SK-N-MC (cell line): Measurements from ENCODE around the gene ACP1.

Source experiments
- DNase-seq: peaks from one replicate; pipeline ENCODE4 v3.0.0-alpha.2; 2011; ENCODE audit warnings: low read depth, low spot score
- H3K27ac ChIP-seq: fragments of 200-600 bp; sonication (generic); 2 replicates; pipeline ENCODE4 v1.5.1; 2016; ENCODE audit warnings: mixed run types
- H3K36me3 ChIP-seq: fragments of 200-600 bp; sonication (generic); 2 replicates; pipeline ENCODE4 v1.6.1; 2017; ENCODE audit warnings: antibody characterized with exemption, low read length, mixed read lengths; ENCODE audit not compliant: insufficient read depth
- H3K4me3 ChIP-seq: fragments of 200-600 bp; sonication (generic); 2 replicates; pipeline ENCODE4 v1.5.1; 2016
- H3K9ac ChIP-seq: fragments of 200-600 bp; sonication (generic); 2 replicates; pipeline ENCODE4 v1.8.0; 2017; ENCODE audit warnings: mixed run types, mixed read lengths; ENCODE audit not compliant: insufficient read length
- H3K9me3 ChIP-seq: fragments of 200-600 bp; sonication (generic); 2 replicates; pipeline ENCODE4 v1.6.1; 2017; ENCODE audit warnings: low read depth, mild to moderate bottlenecking, antibody characterized with exemption, low read length, moderate library complexity, mixed read lengths
- EZH2 ChIP-seq: fragments of 200-600 bp; sonication (generic); IDR thresholded peaks from one replicate; pipeline ENCODE4 v1.6.1; 2017; ENCODE audit warnings: antibody characterized with exemption
- FOXP2 ChIP-seq: optimal IDR thresholded peaks from 2 replicates; pipeline ENCODE3; 2011; ENCODE audit warnings: mild to moderate bottlenecking, moderate library complexity; ENCODE audit not compliant: insufficient read depth; ENCODE audit errors: extremely low read length, control extremely low read depth
- POLR2AphosphoS5 ChIP-seq: IDR thresholded peaks from 2 replicates; pipeline ENCODE4 v1.6.1; 2012; ENCODE audit warnings: mild to moderate bottlenecking, low read depth, low read length, borderline replicate concordance

The ACP1 gene

GRCh38 chr2:233030-233429 is 31.7 kb upstream of the ACP1 start:
- H3K36me3 ChIP-seq: no peaks in the 10 kb centered on the region
- no peak overlapping the region for H3K27ac ChIP-seq
- H3K9me3 ChIP-seq: no peaks in the 10 kb centered on the region
- no peak for DNase-seq
- no peak for TF ChIP-seq FOXP2
- no peak for TF ChIP-seq EZH2
- no peak for TF ChIP-seq POLR2AphosphoS5
- H3K4me3 ChIP-seq: no peak overlapping the region
- H3K9ac ChIP-seq: no peak overlapping the region

GRCh38 chr2:234421-234820 is 30.3 kb upstream of the ACP1 start:
- Histone ChIP-seq H3K36me3 (no peaks in the 10 kb centered on the region), H3K4me3 (no peak overlapping the region), H3K9me3 (no peaks in the 10 kb centered on the region), H3K27ac (no peak overlapping the region), H3K9ac (no peak overlapping the region)
- TF ChIP-seq POLR2AphosphoS5 (no peak), EZH2 (no peak), FOXP2 (no peak)
- no peak for DNase-seq

- Histone ChIP-seq H3K9ac (no peak overlapping the region), H3K9me3 (no peaks in the 10 kb centered on the region), H3K4me3 (no peak overlapping the region), H3K36me3 (no peaks in the 10 kb centered on the region), H3K27ac (no peak overlapping the region)
- no peak for DNase-seq
- TF ChIP-seq POLR2AphosphoS5 (no peak), EZH2 (no peak), FOXP2 (no peak)
Observed at GRCh38 chr2:236993-237539, 27.7 kb upstream of the ACP1 start.

DNA sequence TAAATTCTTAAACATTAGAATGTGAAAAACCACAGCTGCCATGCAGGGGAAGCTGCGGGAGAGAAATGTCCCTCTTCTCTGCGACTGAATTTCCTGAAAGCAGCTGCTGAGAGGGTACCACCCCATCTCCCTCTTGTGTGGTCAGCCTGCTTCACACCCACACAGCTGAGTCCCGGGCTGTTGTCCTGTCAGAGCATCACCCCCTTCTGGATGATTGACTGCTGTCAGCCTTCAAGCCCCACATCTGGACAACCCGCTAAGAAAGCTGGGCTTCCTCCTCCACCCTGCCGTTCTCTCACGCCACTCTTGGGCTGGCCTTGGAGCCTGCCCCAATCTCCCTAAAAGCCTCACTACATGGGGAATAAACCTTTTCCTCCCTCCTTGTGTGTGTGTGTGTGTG is 26.9 kb upstream of the ACP1 start:
- no peak for DNase-seq
- H3K36me3 ChIP-seq: peaks cover 3% of the 10 kb centered on the region; the same call in 1 of the 2 replicates
- H3K4me3 ChIP-seq: no peak overlapping the region
- H3K27ac ChIP-seq: no peak overlapping the region
- H3K9me3 ChIP-seq: no peaks in the 10 kb centered on the region
- no peak overlapping the region for H3K9ac ChIP-seq
- TF ChIP-seq FOXP2 (no peak), POLR2AphosphoS5 (no peak), EZH2 (no peak)

DNA sequence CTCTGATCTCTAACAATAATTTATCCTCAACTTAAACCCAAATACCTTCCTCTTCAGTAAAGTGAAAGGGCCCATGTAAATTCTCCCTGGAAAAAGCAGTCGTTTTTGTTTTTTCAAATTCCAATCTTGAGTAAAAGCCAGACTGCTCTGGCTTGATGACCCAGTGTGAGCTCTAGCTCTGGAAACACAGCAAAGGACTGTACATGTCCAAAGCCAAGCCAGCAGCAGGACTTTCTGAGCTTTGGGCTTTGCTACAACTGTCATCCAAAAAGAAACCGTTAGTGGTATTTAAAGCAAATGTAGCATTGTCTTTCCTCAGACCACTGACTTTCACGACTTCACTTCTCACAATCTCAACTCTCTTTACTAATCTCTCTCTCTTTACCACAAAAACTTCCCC is 26.3 kb upstream of the ACP1 start:
- Histone ChIP-seq H3K9me3 (no peaks in the 10 kb centered on the region), H3K27ac (no peak overlapping the region), H3K9ac (no peak overlapping the region), H3K36me3 (peaks cover 8% of the 10 kb centered on the region; the same call in 1 of the 2 replicates), H3K4me3 (no peak overlapping the region)
- DNase-seq: no peak
- TF ChIP-seq EZH2: no peak
- TF ChIP-seq POLR2AphosphoS5: no peak
- no peak for TF ChIP-seq FOXP2

DNA sequence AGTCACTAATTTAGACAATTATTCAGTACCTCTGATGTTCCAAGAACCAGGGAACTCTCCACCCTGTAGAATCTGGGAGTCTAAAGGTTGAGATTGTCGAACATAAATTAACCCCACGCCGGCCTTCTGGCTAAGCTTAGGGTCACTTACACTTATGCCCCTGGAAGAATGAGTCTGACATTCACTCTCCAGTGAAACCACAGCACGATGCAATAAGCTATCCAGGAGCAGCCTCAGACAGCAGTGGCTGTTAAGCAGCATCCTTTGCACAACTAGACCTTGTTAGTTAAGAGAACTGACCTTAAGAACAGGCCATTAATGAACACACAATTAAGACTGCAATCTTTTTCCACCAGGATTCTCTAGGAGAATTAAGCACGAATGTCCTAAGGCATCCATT is 25.9 kb upstream of the ACP1 start:
- Histone ChIP-seq H3K27ac (no peak overlapping the region), H3K36me3 (peaks cover 12% of the 10 kb centered on the region; the same call in 1 of the 2 replicates), H3K9me3 (no peaks in the 10 kb centered on the region), H3K9ac (no peak overlapping the region), H3K4me3 (no peak overlapping the region)
- TF ChIP-seq POLR2AphosphoS5 (no peak), EZH2 (no peak), FOXP2 (no peak)
- DNase-seq: no peak

DNA sequence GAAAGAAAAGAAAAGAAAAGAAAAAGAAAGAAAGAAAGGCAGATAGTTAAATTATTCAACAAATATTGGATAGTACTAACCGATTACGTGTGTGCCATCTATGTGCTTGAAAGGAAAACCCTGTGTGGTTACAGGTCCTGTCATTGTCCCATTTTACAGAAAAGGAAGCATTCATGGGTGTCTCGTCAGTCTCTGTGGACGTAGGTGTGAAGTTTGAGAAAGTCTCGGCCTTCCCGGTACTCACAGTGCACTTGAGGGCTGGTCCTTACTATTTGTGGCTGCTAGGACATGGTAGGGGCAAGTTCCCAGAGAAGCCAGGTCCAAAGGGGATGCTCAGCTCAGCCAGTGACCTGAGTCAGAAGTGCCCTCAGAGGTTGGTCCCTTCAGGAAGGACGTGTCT is 20.2 kb upstream of the ACP1 start:
- DNase-seq: no peak
- Histone ChIP-seq H3K9me3 (no peaks in the 10 kb centered on the region), H3K36me3 (peaks cover 28% of the 10 kb centered on the region), H3K9ac (no peak overlapping the region), H3K27ac (no peak overlapping the region), H3K4me3 (no peak overlapping the region)
- TF ChIP-seq FOXP2: no peak
- TF ChIP-seq EZH2: no peak
- no peak for TF ChIP-seq POLR2AphosphoS5

DNA sequence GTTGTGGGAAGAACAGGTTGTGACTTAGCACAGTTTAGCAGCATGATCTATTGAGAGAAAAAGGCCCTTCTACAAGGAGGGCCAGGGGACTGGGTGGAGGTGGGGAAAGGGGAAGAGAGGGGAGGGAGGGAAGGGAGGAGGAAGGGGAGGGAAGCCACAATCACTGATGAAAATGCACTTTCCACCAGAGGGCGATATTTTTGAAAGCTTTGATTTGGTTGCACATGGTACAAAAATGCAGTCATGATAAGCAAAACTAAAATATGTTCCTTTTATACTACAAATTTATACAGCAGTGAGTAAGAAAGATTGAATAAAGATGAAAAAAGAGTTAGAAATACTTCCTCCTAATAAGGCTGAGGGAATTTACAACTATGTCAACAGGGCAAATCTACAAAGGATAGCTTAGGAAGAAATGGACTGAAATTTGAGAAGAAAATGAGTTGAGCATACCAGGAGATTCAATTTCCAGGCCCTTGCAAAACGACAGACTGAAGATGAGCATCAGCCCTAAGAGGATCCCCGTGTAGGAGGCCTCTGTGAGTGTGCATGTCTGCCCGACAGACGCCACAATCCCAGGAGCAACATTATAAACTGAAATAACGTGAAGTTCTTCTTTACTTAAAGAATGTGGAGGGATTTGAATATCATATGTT is 18.1 kb upstream of the ACP1 start:
- Histone ChIP-seq H3K9me3 (no peaks in the 10 kb centered on the region), H3K27ac (peak overlapping the region; percentile 48; the same call in 1 of the 2 replicates), H3K4me3 (no peak overlapping the region), H3K9ac (no peak overlapping the region), H3K36me3 (peaks cover 28% of the 10 kb centered on the region)
- no peak for DNase-seq
- TF ChIP-seq POLR2AphosphoS5: no peak
- no peak for TF ChIP-seq FOXP2
- TF ChIP-seq EZH2: no peak
